ENCODE results near the gene LTA. TPM values are rescaled to one million over a fixed set of nuclear protein-coding genes. Genes with fewer than 3 reads are reported as not detected.

The LTA gene
- total RNA-seq, 3 donors from 2014 or later = 0.29 TPM; not detected in 2

GRCh38 chr6:31540640-31541039 is 31.4 kb upstream of the LTA start:
- H3K36me3 ChIP-seq = peaks cover 7% of the 10 kb centered on the region
- H3K9me3 ChIP-seq = no peaks in the 10 kb centered on the region
- H3K27ac ChIP-seq = peak overlapping the region; percentile 95 to 97
- TF ChIP-seq, protein P1, sequence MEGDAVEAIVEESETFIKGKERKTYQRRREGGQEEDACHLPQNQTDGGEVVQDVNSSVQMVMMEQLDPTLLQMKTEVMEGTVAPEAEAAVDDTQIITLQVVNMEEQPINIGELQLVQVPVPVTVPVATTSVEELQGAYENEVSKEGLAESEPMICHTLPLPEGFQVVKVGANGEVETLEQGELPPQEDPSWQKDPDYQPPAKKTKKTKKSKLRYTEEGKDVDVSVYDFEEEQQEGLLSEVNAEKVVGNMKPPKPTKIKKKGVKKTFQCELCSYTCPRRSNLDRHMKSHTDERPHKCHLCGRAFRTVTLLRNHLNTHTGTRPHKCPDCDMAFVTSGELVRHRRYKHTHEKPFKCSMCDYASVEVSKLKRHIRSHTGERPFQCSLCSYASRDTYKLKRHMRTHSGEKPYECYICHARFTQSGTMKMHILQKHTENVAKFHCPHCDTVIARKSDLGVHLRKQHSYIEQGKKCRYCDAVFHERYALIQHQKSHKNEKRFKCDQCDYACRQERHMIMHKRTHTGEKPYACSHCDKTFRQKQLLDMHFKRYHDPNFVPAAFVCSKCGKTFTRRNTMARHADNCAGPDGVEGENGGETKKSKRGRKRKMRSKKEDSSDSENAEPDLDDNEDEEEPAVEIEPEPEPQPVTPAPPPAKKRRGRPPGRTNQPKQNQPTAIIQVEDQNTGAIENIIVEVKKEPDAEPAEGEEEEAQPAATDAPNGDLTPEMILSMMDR (IDR thresholded peaks at IDR 0.05) = no peak
- no peak for TF ChIP-seq POLR2A (IDR thresholded peaks at IDR 0.05)
- intact Hi-C loops (cut with DNase I; ENCODE audit: low total_unique reads) = no loop called here
- H3K4me1 ChIP-seq = peaks cover 11 to 22% of the 10 kb centered on the region in 2 donors
- no peaks in the 10 kb centered on the region for H3K27me3 ChIP-seq
- H3K4me3 ChIP-seq = peak overlapping the region; percentile 62 to 80 (median 67)
- DNase-seq (ENCODE audit: low spot score in 2 of 2) = no peak

GRCh38 chr6:31541059-31541657 is 30.9 kb upstream of the LTA start:
- H3K4me1 ChIP-seq = peaks cover 11 to 22% of the 10 kb centered on the region in 2 donors
- DNase-seq (ENCODE audit: low spot score in 2 of 2) = peak in 1 of 2 donors; percentile 39

DNA sequence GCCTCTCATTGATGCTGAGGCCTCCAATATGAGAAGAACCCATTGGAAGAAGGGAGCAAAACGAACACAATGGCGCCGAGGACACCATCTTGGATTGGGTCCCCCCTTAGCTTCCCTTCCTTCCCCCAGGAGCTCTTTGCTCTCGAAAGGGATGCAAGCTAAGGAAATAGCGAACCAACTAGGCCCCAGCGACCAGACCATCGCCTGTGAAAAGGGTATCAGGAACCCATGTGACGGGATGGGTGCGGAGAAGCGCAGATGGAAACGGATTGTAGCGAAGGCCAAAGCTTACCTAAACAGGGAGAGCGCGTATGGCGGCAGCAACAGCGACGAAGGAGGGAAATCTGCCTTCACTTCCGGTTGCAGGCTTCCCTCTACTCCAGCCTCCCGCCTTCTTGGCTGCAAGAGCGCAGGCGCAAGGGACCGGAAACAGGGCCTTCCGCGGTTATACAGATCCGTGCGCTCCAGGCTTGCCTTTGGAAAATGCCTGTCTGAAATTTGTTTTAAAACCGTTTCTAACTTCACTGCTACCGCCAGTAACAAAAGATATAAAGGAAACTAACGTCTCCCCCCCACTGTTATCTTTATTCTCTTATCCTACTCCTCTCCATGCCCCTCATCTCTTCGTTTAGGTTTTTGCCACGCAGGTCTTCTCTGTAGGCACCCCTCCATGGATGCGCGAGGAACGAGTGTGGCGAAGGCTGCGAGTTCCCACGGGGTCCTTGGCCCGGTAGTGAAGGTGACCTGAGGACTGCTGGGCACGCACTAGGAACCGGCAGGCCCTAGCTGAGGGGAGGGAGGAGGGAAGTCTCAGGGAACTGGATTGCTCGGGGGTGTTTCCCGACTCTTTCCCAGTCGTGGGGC is 30.2 kb upstream of the LTA start, which contains the start of gene DDX39B:
DDX39B (minus strand) TSS at position 346 of the 864 bp plus-strand sequence. CDS start 1,471 bp downstream, outside the sequence.
- DNase-seq (ENCODE audit: low spot score in 2 of 2) = peak; percentile 94 to 96
- Histone ChIP-seq H3K27ac (peak within 1 kb of the TSS; percentile 95 to 97), H3K4me3 (peak within 1 kb of the TSS; percentile 62 to 80 (median 67)), H3K4me1 (peaks cover 11 to 22% of the 10 kb centered on the region in 2 donors), H3K36me3 (no peaks in the 10 kb centered on the region), H3K27me3 (no peaks in the 10 kb centered on the region), H3K9me3 (no peaks in the 10 kb centered on the region)
- TF ChIP-seq POLR2A (IDR thresholded peaks at IDR 0.05) (peak; percentile 78), POLR2AphosphoS5 (IDR thresholded peaks at IDR 0.05) (peak; percentile 99 to 100 (median 100))
- TF ChIP-seq, protein P1 (IDR thresholded peaks at IDR 0.05) = no peak
- intact Hi-C loops (cut with DNase I; ENCODE audit: low total_unique reads) = no loop called here

More at GRCh38 chr6:31541059-31541657, 30.9 kb upstream of the LTA start:
- peaks cover 2% of the 10 kb centered on the region for H3K36me3 ChIP-seq
- H3K27me3 ChIP-seq = no peaks in the 10 kb centered on the region
- H3K27ac ChIP-seq = peak overlapping the region; percentile 95 to 97
- TF ChIP-seq, protein P1 (IDR thresholded peaks at IDR 0.05) = peak in 1 of 3 donors; percentile 7
- peak in 1 of 3 donors; percentile 7 for TF ChIP-seq POLR2AphosphoS5 (IDR thresholded peaks at IDR 0.05)
- no peak for TF ChIP-seq POLR2A (IDR thresholded peaks at IDR 0.05)
- peak overlapping the region; percentile 62 to 80 (median 67) for H3K4me3 ChIP-seq
- H3K9me3 ChIP-seq = no peaks in the 10 kb centered on the region
- intact Hi-C loops (cut with DNase I; ENCODE audit: low total_unique reads) = no loop called here

- H3K4me1 ChIP-seq = peaks cover 11 to 29% of the 10 kb centered on the region in 2 donors
- H3K27ac ChIP-seq = no peak overlapping the region
- intact Hi-C loops (cut with DNase I; ENCODE audit: low total_unique reads) = no loop called here
- H3K27me3 ChIP-seq = no peaks in the 10 kb centered on the region
- TF ChIP-seq POLR2AphosphoS5 (IDR thresholded peaks at IDR 0.05) = no peak
- no peak for TF ChIP-seq POLR2A (IDR thresholded peaks at IDR 0.05)
- TF ChIP-seq, protein P1 (IDR thresholded peaks at IDR 0.05) = no peak
- H3K9me3 ChIP-seq = no peaks in the 10 kb centered on the region
- H3K36me3 ChIP-seq = no peaks in the 10 kb centered on the region
- no peak for DNase-seq (ENCODE audit: low spot score in 2 of 2)
- no peak overlapping the region for H3K4me3 ChIP-seq
These were observed 28.4 kb upstream of the LTA start for GRCh38 chr6:31543639-31544038.
